DOHH2 (cell line): ENCODE data around the gene BPIFB2.

Experiments
- CTCF ChIP-seq: fragments of 200-600 bp; sonication (generic); IDR thresholded peaks from one replicate; pipeline ENCODE4 v1.5.1; 2014; ENCODE audit warnings: antibody characterized with exemption, mild to moderate bottlenecking, low read depth, low read length; ENCODE audit not compliant: poor library complexity, severe bottlenecking
- EZH2phosphoT487 ChIP-seq: fragments of 200-600 bp; sonication (generic); IDR thresholded peaks from 2 replicates; pipeline ENCODE4 v1.6.1; 2017; ENCODE audit warnings: borderline replicate concordance, mild to moderate bottlenecking, antibody characterized with exemption, low read length, moderate library complexity, mixed read lengths

DNA sequence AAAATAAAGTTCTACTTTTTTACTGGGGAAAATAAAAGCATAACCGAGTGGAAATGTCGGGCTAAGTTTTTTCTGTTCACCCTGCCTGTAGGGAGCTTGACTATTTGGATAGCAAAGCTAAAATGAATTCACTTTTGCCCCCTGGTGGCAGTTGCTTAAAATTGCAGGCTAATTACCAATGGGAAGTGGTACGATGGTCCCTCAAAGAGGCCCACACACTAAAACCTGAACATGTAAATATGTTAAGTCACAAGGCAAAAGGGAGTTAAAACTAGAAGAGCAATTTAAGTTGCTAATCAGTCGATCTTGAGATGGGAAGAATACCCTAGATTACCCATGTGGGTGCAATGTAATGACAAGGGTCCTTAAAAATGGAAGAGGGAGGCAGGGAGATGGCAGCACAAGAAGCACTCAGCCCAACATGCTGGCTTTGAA, 2.4 kb upstream of the BPIFB2 start:
- peak; percentile 84 for TF ChIP-seq CTCF
- no peak for TF ChIP-seq EZH2phosphoT487
